Measurements from ENCODE around the gene TIMELESS.

The TIMELESS gene

GRCh38 chr12:56373515-56373914 is 75.7 kb downstream of the TIMELESS start:
- no peak for DNase-seq
- in situ Hi-C loops (cut with MboI; ENCODE audit: low pct_unique_long_range_greater_than_20kb, low sequenced_read_pairs) = no loop called here

- in situ Hi-C loops (cut with MboI; ENCODE audit: low pct_unique_long_range_greater_than_20kb, low sequenced_read_pairs) = no loop called here
- DNase-seq = no peak
These were observed 82.3 kb downstream of the TIMELESS start for GRCh38 chr12:56366948-56367347.
